ENCODE data around the gene FAM149A.

DNA sequence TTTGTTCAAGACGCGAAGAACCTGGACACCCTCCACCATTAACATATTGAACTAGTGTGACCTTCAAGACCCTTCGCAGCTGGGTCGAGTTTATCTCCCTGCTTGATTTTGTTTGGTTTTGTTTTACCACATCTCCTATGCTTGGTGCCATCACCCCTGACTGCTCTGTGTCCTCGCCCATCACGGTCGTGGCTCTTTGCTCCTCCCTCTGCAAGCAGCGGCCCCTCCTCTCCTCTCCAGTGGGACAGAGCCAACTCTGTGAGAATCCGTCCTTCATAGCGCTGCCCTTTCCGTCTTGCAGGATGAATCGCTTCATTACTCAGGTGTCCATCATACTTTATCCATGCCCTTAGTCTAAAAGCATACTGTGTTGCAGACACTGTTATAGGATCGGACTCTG is 9.1 kb upstream of the FAM149A start:
- TF ChIP-seq, protein P1, sequence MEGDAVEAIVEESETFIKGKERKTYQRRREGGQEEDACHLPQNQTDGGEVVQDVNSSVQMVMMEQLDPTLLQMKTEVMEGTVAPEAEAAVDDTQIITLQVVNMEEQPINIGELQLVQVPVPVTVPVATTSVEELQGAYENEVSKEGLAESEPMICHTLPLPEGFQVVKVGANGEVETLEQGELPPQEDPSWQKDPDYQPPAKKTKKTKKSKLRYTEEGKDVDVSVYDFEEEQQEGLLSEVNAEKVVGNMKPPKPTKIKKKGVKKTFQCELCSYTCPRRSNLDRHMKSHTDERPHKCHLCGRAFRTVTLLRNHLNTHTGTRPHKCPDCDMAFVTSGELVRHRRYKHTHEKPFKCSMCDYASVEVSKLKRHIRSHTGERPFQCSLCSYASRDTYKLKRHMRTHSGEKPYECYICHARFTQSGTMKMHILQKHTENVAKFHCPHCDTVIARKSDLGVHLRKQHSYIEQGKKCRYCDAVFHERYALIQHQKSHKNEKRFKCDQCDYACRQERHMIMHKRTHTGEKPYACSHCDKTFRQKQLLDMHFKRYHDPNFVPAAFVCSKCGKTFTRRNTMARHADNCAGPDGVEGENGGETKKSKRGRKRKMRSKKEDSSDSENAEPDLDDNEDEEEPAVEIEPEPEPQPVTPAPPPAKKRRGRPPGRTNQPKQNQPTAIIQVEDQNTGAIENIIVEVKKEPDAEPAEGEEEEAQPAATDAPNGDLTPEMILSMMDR (conservative IDR thresholded peaks at IDR 0.05; ENCODE audit: low read length) = no peak
- no peak for TF ChIP-seq EZH2phosphoT487 (IDR thresholded peaks at IDR 0.05; ENCODE audit: borderline replicate concordance, low read depth, low read length)
